ENCODE data around the gene PURB. TPM values are rescaled to one million over a fixed set of nuclear protein-coding genes. Genes with fewer than 3 reads are reported as not detected.
A peak's percentile ranks its signal among the peaks of the same experiment; 100 is the strongest.
"Not testable (repeated sequence)": the region's sequence is repeated elsewhere in the genome, so short reads cannot be mapped to it uniquely, and the experiment has no call there.

The PURB gene
- 10 to 100 TPM; 13.0 to 18.7 (median 15.9) TPM for total RNA-seq

- TF ChIP-seq POLR2A (IDR thresholded peaks at IDR 0.05) (peak; percentile 95 to 96), CTCF (IDR thresholded peaks at IDR 0.05 in 4 of 5, conservative IDR thresholded peaks at IDR 0.05 in 1 of 5) (peak in 1 of 5 experiments; percentile 19)
- no peaks in the 10 kb centered on the region for H3K36me3 ChIP-seq
- ATAC-seq (peak; percentile 94 to 95), DNase-seq (peak; percentile 94 to 98)
- intact Hi-C loops (cut with DNase I; ENCODE audit: low total_unique reads) (loop anchor here (1.0 to 5.0 kb wide), 8 partner anchors 17 to 388 kb away; partner anchors contain the start of genes H2AZ2, OGDH, PPIA and TBRG4), in situ Hi-C loops (cut with MboI; ENCODE audit: low sequenced_read_pairs in 4 of 4) (no loop called here)
- no peaks in the 10 kb centered on the region for H3K9me3 ChIP-seq
- no peaks in the 10 kb centered on the region for H3K27me3 ChIP-seq
- H3K4me1 ChIP-seq: peaks cover 45 to 47% of the 10 kb centered on the region in 2 donors
- H3K27ac ChIP-seq: peak within 1 kb of the TSS; percentile 91 to 100 (median 96)
- peak within 1 kb of the TSS; percentile 73 to 100 (median 88) for H3K4me3 ChIP-seq
Measured at GRCh38 chr7:44885394-44886317, at the start of gene PURB. PURB (minus strand) TSS chr7:44885530; CDS start chr7:44885348, 182 bp downstream.

GRCh38 chr7:44935016-44935415 lies 49.7 kb upstream of the PURB start:
- peaks cover 0 to 5% (median 4%) of the 10 kb centered on the region in 3 donors for H3K27me3 ChIP-seq
- no peaks in the 10 kb centered on the region for H3K36me3 ChIP-seq
- ATAC-seq (no peak), DNase-seq (no peak)
- H3K27ac ChIP-seq: no peak overlapping the region
- intact Hi-C loops (cut with DNase I; ENCODE audit: low total_unique reads): no loop called here
- H3K4me1 ChIP-seq: no peaks in the 10 kb centered on the region
- in situ Hi-C loops (cut with MboI; ENCODE audit: low sequenced_read_pairs in 4 of 4): no loop called here
- no peak for TF ChIP-seq CTCF (IDR thresholded peaks at IDR 0.05 in 4 of 5, conservative IDR thresholded peaks at IDR 0.05 in 1 of 5)
- TF ChIP-seq POLR2A (IDR thresholded peaks at IDR 0.05): no peak
- H3K4me3 ChIP-seq: no peak overlapping the region
- H3K9me3 ChIP-seq: no peaks in the 10 kb centered on the region

- intact Hi-C loops (cut with DNase I; ENCODE audit: low total_unique reads); H3K9me3 ChIP-seq; H3K36me3 ChIP-seq; H3K4me1 ChIP-seq; H3K27ac ChIP-seq; ATAC-seq; DNase-seq; in situ Hi-C loops (cut with MboI; ENCODE audit: low sequenced_read_pairs in 4 of 4); H3K4me3 ChIP-seq; H3K27me3 ChIP-seq: not testable (repeated sequence)
Measured at GRCh38 chr7:44934510-44934909, 49.2 kb upstream of the PURB start.

- TF ChIP-seq CTCF (IDR thresholded peaks at IDR 0.05 in 4 of 5, conservative IDR thresholded peaks at IDR 0.05 in 1 of 5) (no peak), POLR2A (IDR thresholded peaks at IDR 0.05) (no peak)
- Histone ChIP-seq H3K36me3 (no peaks in the 10 kb centered on the region), H3K4me3 (no peak overlapping the region), H3K4me1 (no peaks in the 10 kb centered on the region), H3K27ac (no peak overlapping the region), H3K27me3 (peaks cover 2 to 12% (median 4%) of the 10 kb centered on the region in 3 donors), H3K9me3 (no peaks in the 10 kb centered on the region)
- in situ Hi-C loops (cut with MboI; ENCODE audit: low sequenced_read_pairs in 4 of 4) (no loop called here), intact Hi-C loops (cut with DNase I; ENCODE audit: low total_unique reads) (no loop called here)
- DNase-seq (no peak), ATAC-seq (no peak)
Measured at GRCh38 chr7:44930921-44931320, 45.6 kb upstream of the PURB start.

GRCh38 chr7:44922351-44922694 lies 37.0 kb upstream of the PURB start:
- Histone ChIP-seq H3K4me3 (no peak overlapping the region), H3K4me1 (no peaks in the 10 kb centered on the region), H3K9me3 (no peaks in the 10 kb centered on the region), H3K36me3 (no peaks in the 10 kb centered on the region), H3K27ac (no peak overlapping the region), H3K27me3 (no peaks in the 10 kb centered on the region)
- intact Hi-C loops (cut with DNase I; ENCODE audit: low total_unique reads): loop anchor here (1.0 to 5.0 kb wide), 2 partner anchors 65 to 335 kb away; no protein-coding TSS in a partner anchor
- in situ Hi-C loops (cut with MboI; ENCODE audit: low sequenced_read_pairs in 4 of 4): loop anchor here in 3 of 4 donors (5.0 to 10.0 kb wide), 4 partner anchors 60 to 338 kb away; partner anchors contain the start of gene TMED4 (in 2 of the 3)
- ATAC-seq (peak; percentile 30 to 32), DNase-seq (no peak)
- TF ChIP-seq POLR2A (IDR thresholded peaks at IDR 0.05): no peak
- peak in 2 of 5 experiments; percentile 5 to 6 for TF ChIP-seq CTCF (IDR thresholded peaks at IDR 0.05 in 4 of 5, conservative IDR thresholded peaks at IDR 0.05 in 1 of 5)

Data from gastrocnemius medialis (tissue), 4 donors.